ENCODE data around the gene PLPPR3. TPM values are rescaled to one million over a fixed set of nuclear protein-coding genes. Genes with fewer than 3 reads are reported as not detected.
A peak's percentile ranks its signal among the peaks of the same experiment; 100 is the strongest.

Gene PLPPR3
- total and polyA plus RNA-seq, 9 of the 15 experiments (the other 6 are each of a cell fraction or from before 2014, with no cell fraction given) = 0.01 to 48.2 (median 8.6) TPM

DNA sequence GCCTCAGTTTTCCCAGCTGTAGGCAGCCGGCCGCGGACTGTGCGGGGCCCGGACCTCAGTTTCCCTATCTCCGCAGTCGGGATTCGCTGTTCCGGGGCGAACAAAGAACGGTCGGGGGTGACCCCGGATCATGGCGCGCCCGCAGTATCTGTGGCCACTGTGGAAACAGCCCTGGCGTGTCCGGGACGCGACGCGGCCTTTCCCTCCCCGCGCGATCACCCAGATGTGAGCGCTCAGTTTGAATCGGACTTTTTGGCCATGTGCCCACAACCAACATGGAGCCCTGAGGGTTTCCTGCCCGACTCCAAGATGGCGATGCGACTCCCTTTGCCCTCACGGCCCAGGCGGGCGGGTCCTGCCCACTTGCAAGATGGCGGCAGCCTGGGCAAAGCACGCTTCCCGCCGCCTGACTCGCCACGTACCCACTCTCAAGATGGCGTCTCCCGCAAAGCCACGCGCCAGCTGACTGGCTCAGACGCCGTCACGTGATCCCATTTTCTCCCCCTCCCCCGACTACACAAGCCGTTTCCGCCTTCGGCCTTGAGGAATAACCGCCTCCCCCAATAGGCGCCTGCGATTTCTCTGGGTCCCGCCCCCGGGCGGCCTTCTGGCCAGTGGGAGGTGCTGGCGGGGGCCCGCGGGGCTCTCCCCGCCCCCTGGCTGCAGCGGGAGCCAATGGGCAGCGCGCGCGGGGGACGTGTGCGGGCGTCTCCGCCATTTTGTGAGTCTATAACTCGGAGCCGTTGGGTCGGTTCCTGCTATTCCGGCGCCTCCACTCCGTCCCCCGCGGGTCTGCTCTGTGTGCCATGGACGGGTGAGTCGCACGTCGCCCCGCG, 24.8 kb downstream of the PLPPR3 start, which contains the start of gene PTBP1 (continued):
- TF ChIP-seq, protein P1, sequence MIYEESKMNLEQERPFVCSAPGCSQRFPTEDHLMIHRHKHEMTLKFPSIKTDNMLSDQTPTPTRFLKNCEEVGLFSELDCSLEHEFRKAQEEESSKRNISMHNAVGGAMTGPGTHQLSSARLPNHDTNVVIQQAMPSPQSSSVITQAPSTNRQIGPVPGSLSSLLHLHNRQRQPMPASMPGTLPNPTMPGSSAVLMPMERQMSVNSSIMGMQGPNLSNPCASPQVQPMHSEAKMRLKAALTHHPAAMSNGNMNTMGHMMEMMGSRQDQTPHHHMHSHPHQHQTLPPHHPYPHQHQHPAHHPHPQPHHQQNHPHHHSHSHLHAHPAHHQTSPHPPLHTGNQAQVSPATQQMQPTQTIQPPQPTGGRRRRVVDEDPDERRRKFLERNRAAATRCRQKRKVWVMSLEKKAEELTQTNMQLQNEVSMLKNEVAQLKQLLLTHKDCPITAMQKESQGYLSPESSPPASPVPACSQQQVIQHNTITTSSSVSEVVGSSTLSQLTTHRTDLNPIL (CRISPR knock-in tag; IDR thresholded peaks at IDR 0.05) = no peak
- TF ChIP-seq, protein P2, sequence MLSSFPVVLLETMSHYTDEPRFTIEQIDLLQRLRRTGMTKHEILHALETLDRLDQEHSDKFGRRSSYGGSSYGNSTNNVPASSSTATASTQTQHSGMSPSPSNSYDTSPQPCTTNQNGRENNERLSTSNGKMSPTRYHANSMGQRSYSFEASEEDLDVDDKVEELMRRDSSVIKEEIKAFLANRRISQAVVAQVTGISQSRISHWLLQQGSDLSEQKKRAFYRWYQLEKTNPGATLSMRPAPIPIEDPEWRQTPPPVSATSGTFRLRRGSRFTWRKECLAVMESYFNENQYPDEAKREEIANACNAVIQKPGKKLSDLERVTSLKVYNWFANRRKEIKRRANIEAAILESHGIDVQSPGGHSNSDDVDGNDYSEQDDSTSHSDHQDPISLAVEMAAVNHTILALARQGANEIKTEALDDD (IDR thresholded peaks at IDR 0.05) = no peak
- no peak for TF ChIP-seq ZNF140 (CRISPR knock-in tag; IDR thresholded peaks at IDR 0.05)
- TF ChIP-seq ZBTB1 (CRISPR knock-in tag; IDR thresholded peaks at IDR 0.05; ENCODE audit: borderline replicate concordance, low read depth) = peak; percentile 69; the same call in 1 of the 2 replicates
- TF ChIP-seq NR1H2 (CRISPR knock-in tag; IDR thresholded peaks at IDR 0.05) = 0 out of 2 replicates have a peak, but pooled peaks have one; percentile 76
- TF ChIP-seq ZNF324 (CRISPR knock-in tag; IDR thresholded peaks at IDR 0.05) = no peak
- TF ChIP-seq NR2C2 (CRISPR knock-in tag; IDR thresholded peaks at IDR 0.05) = peak; percentile 95
- TF ChIP-seq NR2C2 (tag; IDR thresholded peaks at IDR 0.05) = peak; percentile 98
- TF ChIP-seq ZNF57 (CRISPR knock-in tag; IDR thresholded peaks at IDR 0.05) = no peak
- TF ChIP-seq, protein P3, sequence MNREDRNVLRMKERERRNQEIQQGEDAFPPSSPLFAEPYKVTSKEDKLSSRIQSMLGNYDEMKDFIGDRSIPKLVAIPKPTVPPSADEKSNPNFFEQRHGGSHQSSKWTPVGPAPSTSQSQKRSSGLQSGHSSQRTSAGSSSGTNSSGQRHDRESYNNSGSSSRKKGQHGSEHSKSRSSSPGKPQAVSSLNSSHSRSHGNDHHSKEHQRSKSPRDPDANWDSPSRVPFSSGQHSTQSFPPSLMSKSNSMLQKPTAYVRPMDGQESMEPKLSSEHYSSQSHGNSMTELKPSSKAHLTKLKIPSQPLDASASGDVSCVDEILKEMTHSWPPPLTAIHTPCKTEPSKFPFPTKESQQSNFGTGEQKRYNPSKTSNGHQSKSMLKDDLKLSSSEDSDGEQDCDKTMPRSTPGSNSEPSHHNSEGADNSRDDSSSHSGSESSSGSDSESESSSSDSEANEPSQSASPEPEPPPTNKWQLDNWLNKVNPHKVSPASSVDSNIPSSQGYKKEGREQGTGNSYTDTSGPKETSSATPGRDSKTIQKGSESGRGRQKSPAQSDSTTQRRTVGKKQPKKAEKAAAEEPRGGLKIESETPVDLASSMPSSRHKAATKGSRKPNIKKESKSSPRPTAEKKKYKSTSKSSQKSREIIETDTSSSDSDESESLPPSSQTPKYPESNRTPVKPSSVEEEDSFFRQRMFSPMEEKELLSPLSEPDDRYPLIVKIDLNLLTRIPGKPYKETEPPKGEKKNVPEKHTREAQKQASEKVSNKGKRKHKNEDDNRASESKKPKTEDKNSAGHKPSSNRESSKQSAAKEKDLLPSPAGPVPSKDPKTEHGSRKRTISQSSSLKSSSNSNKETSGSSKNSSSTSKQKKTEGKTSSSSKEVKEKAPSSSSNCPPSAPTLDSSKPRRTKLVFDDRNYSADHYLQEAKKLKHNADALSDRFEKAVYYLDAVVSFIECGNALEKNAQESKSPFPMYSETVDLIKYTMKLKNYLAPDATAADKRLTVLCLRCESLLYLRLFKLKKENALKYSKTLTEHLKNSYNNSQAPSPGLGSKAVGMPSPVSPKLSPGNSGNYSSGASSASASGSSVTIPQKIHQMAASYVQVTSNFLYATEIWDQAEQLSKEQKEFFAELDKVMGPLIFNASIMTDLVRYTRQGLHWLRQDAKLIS (CRISPR knock-in tag; IDR thresholded peaks at IDR 0.05) = peak; percentile 73; the same call in 1 of the 2 replicates
- no peak for TF ChIP-seq NFATC3 (IDR thresholded peaks at IDR 0.05)
- TF ChIP-seq SREBF1 (IDR thresholded peaks at IDR 0.05; ENCODE audit: borderline replicate concordance, low read depth, low read length) = peak; percentile 79; the same call in 1 of the 2 replicates
- TF ChIP-seq, protein P4, sequence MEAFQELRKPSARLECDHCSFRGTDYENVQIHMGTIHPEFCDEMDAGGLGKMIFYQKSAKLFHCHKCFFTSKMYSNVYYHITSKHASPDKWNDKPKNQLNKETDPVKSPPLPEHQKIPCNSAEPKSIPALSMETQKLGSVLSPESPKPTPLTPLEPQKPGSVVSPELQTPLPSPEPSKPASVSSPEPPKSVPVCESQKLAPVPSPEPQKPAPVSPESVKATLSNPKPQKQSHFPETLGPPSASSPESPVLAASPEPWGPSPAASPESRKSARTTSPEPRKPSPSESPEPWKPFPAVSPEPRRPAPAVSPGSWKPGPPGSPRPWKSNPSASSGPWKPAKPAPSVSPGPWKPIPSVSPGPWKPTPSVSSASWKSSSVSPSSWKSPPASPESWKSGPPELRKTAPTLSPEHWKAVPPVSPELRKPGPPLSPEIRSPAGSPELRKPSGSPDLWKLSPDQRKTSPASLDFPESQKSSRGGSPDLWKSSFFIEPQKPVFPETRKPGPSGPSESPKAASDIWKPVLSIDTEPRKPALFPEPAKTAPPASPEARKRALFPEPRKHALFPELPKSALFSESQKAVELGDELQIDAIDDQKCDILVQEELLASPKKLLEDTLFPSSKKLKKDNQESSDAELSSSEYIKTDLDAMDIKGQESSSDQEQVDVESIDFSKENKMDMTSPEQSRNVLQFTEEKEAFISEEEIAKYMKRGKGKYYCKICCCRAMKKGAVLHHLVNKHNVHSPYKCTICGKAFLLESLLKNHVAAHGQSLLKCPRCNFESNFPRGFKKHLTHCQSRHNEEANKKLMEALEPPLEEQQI (IDR thresholded peaks at IDR 0.05) = no peak
- no peak for TF ChIP-seq ZNF717 (CRISPR knock-in tag; IDR thresholded peaks at IDR 0.05)

All from K562 (cell line).